Measurements from ENCODE around the gene TNK2.
A peak's percentile ranks its signal among the peaks of the same experiment; 100 is the strongest.
"Not testable (repeated sequence)": the region's sequence is repeated elsewhere in the genome, so short reads cannot be mapped to it uniquely, and the experiment has no call there.

Gene TNK2

GRCh38 chr3:195885036-195885891, 23.1 kb downstream of the TNK2 start:
- no peak for DNase-seq (ENCODE audit: low spot score)

GRCh38 chr3:195884691-195885035, 23.7 kb downstream of the TNK2 start:
- no peak for DNase-seq (ENCODE audit: low spot score)

DNA sequence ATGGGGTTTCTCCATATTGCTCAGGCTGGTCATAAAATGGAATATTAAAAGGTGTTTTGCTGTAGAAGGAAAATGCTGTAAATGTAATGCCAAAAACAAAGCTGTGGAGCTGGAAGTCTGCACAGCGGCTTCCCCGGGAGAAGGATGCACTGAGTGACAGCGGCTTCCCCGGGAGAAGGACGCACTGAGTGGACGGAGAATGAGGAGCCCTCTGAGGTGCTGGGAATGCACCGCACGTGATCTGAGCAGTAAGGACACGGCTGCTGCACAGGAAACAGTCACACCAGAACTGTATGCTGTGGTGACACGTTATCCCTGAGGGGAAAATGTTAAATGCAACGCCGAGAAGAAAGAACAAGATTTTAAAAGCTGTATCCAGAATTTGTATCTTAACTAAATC, 24.6 kb downstream of the TNK2 start:
- no peak for DNase-seq (ENCODE audit: low spot score)

DNA sequence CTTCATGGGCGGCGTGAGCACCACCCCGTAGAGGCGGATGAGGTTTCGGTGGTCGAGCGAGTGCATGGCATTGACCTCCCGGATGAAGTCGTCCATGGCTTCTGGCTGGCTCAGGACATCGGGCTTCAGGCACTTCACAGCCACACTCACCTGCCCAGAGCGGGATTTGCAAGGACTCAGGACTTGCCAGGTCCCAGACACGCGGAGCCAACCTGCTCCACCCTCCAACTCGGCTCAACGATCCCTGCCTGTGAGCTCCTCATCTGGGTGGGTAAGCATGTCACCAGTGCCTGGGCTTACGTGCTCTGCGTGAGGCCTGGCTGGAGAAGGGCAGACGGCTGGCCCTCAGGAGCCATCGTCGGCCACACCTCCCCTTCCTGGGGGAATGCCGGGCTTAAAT, 25.2 kb downstream of the TNK2 start:
- DNase-seq (ENCODE audit: low spot score) = no peak

GRCh38 chr3:195882002-195882441, 26.3 kb downstream of the TNK2 start:
- DNase-seq (ENCODE audit: low spot score) = no peak

- no peak for DNase-seq (ENCODE audit: low spot score)
Observed at GRCh38 chr3:195881276-195881988, 26.9 kb downstream of the TNK2 start.

DNA sequence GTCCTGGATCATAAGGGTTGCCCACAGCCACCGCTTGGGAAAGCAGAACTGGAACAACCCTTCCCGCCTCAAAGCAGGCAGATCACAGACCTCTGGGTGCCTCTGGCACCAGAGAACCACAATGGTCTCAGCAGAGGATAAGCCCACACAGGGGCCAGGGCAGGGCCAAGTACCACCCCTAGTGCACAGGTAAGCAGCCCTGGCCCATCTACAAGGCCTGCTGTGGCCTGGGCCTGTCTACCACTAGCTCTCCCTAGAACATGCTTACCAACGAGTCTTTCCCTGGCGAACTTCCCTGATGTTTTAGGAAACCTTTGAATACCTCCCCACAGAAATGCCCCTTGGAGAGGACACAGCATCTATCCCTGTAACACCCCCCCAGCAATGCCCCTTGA, 28.3 kb downstream of the TNK2 start:
- DNase-seq (ENCODE audit: low spot score) = no peak

- no peak for DNase-seq (ENCODE audit: low spot score)
Observed at GRCh38 chr3:195879416-195880036, 28.8 kb downstream of the TNK2 start.

DNA sequence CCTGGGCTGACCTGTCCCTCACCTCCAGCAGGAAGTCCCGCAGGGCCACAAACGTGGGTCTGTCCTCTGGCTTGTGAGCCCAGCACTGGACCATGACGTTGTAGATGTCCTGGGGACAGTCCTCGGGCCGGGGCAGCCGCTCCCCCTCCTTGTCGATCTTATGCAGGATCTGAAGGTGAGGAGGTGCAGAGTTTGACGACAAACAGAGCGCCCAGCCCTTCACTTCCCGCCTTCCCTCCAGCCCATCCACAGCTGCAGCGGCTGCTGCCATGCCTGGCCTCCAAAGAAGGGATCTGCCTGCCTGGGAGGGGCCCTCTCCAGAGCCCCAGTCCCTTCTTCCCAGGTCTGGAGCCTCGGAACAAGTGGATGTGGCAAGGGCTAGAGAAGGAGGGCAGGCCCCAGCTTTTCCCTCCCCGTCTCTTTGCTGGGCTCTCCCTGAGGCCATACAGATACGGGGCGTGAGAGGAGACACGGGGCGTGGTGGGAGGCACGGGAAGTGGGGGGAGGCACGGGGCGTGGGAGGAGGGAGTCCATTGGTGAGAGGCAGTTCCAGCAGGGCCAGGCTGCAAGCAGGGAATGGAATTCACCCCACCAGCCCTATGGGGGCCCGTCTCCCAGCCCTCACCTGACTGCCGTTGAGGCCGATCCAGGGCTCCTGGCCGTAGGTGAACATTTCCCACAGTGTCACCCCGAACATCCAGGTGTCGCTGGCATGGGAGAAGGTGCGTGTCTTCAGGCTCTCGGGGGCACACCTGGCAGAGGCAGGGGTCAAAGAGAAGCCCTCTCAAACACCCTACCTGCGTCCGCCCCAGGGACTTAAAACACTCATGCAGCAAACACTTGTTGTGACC, 29.7 kb downstream of the TNK2 start:
- DNase-seq (ENCODE audit: low spot score) = no peak

DNA sequence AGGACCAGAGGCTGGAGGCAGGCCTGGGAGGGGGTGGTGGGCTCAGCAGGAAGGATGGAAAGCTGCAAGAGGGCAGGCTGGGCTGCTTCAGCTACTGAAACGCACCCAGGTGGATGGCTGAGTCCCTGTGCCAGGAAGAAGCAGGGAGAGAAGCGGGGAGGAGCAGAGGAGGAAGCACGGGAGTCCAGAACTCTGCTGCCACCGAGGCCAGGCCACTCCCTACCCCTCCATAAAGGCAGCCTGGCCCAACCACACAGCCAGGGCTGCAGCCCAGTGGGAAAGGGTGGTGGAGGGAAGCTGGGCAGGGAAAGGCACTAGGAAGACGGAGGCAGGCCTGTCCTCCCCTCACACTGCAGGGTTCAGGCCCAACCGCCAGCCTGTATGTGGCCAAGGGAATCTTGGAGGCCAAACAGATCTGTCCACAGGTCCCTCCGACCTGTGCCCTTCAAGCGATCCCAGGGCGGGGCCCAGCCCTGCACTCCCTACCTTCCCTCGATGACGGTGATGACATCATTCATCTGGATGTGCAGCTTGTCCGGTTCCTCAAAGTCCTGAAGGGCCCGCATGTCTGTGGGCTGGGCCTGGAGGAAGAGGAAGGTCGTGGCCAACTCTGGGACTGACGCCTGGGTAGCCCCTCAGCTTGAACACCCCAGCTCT, 30.5 kb downstream of the TNK2 start:
- no peak for DNase-seq (ENCODE audit: low spot score)

DNA sequence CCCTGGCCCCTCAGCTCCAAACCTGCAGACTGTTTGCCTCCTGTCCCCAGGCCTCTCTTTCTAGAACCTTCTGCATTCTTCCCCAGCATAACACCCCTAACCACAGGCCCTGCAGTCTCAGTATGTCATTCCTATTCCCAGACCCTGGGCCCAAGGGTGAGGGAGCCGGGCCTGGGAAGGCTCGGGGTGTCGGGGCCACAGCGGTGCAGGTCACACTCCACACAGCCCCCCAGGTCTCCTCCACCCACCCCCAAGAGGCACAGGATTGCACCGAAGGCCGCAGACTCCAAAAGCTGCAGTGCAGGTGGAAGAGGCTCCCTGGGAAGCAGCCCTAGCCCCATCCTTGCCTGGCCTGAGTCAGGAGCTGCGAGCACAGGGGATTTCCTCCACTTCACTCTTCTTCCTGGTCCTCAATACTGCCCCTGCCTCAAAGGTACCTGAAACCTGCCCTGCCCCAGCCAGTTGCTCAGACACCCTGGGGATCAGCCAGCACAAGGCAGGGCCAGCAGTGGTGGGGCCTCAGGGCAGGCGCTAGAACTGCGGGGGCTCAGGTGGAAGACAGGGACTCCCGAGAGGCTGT, 31.1 kb downstream of the TNK2 start:
- DNase-seq (ENCODE audit: low spot score) = no peak

DNA sequence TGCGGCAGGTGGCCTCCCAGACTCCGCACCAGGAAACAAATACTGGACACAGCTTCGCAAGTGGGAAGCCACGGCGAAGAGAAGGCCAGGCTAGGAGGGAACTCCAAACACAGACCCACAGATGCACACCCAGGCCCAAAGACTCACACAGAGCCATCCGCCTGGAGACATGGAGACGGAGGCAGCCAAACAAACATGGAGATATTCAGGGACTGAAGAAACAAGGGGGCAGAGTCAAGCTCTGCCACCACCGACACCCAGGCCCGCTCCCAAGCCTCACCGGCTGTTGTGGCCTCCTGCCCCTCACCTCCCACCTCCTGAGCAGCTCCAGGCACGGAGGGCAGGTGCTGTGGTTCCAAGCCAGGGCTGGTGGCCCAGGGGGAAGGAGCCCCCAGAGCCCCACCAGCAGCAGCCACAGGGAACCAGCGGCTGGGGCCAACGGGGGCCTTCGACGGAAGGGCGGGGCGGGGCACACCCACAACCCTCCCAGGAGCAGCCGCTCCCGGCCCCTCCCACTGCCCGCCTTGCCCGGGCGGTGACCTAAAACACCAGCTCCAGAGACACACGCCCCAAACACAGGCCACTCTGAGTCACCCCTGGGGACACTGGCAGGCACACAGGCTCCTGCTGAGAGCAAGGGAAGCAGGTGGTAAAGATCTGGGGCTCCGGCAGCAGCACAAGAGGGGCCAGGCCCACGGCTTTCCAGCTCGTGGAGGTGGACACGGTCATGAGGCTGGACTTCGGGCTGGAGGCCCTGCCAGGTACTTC, 31.9 kb downstream of the TNK2 start:
- peak; percentile 33 for DNase-seq (ENCODE audit: low spot score)

DNA sequence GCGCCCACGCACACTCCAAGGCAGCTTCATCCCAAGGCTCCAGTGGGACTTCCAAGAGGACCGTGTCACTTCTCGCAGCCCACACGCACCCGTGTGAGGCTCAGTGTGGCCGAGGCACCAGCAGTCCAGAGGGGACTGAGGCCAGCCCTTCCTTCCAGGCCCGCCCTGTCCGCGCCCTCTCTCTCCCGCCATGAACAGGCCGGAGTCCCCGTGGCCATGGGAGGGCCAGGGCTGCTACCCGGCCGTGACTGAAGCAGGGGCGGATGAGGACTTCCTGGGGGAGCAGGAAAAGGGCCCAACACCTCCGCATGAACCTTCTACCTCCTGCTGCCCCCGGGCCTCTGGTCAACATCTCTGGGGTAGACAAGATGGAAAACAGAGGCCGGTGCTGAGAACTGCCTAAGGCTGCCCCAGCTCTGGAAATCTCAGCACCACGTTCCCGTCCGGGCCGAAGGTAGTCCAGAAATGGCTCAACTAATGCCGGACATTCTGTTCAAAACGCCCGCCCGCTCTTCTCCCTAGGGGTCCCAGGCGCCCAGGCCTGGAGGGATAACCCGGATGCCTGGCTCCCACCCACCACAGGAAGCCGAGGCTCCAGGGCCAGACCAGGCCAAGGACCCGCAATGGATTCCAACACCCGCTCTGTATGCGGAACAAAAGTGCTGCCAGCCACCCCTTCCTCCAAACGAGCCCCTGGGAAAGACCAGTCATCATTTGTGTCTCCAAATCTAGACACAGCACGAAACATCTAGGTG, 32.7 kb downstream of the TNK2 start:
- no peak for DNase-seq (ENCODE audit: low spot score)

- no peak for DNase-seq (ENCODE audit: low spot score)
Observed at GRCh38 chr3:195873971-195874370, 34.4 kb downstream of the TNK2 start.

DNA sequence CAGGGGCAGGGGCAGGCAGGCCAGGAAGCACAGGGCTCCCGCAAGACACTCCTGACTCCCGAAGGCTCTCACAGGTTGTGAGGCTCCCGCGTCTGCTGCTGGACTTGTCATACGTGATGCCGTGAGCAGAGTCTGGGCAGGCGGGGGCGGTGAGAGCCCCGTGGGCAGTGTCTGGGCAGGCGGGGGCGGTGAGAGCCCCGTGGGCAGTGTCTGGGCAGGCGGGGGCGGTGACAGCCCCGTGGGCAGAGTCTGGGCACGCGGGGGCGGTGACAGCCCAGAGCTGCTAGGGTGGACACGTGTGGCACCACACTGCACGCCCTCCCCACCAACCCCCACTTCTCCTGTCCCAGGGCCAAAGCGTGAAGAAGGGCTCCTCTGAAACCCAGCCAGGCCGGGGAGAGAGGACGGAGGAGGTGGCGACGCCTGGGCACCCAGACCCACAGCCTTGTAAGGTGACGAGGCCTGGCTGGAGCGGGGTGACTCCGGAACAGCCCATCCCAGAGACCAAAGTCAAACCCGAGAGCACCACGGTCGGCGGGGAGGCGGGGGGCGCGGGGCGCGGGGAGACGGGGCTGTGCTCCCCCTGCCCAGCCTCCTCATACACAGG, 35.0 kb downstream of the TNK2 start:
- DNase-seq (ENCODE audit: low spot score) = no peak

GRCh38 chr3:195872800-195873199, 35.6 kb downstream of the TNK2 start:
- no peak for DNase-seq (ENCODE audit: low spot score)

DNA sequence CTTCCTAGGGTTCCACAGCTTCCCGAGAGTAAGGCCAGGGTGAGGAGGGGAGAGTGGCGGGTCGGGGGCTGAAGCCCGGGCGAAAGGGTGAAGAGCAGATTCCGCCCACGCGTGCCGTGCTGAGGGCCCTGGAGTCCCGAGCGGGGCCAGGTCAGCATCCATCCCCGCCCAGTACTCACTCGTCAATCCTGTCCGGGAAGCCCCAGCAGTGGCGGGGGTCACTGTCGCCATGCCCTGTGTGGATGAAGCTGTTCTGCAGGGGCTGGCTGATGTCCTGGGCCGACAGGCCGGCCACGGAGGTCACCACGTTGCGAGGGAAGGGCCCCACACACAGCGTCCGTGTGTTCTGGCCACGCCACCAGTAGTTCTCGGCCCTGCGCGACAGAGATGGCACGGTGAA, 36.3 kb downstream of the TNK2 start:
- DNase-seq (ENCODE audit: low spot score) = no peak

- not testable (repeated sequence) for DNase-seq (ENCODE audit: low spot score)
Observed at GRCh38 chr3:195871686-195872085, 36.7 kb downstream of the TNK2 start.

- no peak for DNase-seq (ENCODE audit: low spot score)
Observed at GRCh38 chr3:195870937-195871336, 37.4 kb downstream of the TNK2 start.

Data from CD4-positive, alpha-beta T cell treated with Interleukin-2 at 100 ng/mL for 4 hours (primary cell).